Measurements from ENCODE around the gene RETN.
A peak's percentile ranks its signal among the peaks of the same experiment; 100 is the strongest.

RETN gene

GRCh38 chr19:7679771-7680605 is 11.1 kb downstream of the RETN start:
- CTCF ChIA-PET = interaction anchor here (0.8 to 3.3 kb wide), 21 partner anchors 9 to 262 kb away, joined by 3 to 49 read pairs (median 4); partner anchors contain the start of genes FCER2 and PCP2
- WGBS (ENCODE audit: insufficient coverage) = 65% methylated on average over 17 of the region's 22 CpGs

GRCh38 chr19:7680606-7681339 is 11.9 kb downstream of the RETN start, which contains the start of gene TRAPPC5:
Gene TRAPPC5 (plus strand): TSS chr19:7680833. CDS start chr19:7682254, 1,421 bp downstream.
- Histone ChIP-seq H3K4me1 (ENCODE audit: control extremely low read depth in 1 of 4, control insufficient read depth in 4 of 4, insufficient read depth in 4 of 4, low read length in 3 of 4) (peaks cover 0 to 56% (median 51%) of the 10 kb centered on the region in 4 experiments), H3K27me3 (replicated peaks in 2 of 5; ENCODE audit: control insufficient read depth in 4 of 5, insufficient read depth in 5 of 5, low read length in 4 of 5) (no peaks in the 10 kb centered on the region), H3K9me3 (ENCODE audit: control extremely low read depth in 1 of 5, control insufficient read depth in 4 of 5, insufficient read depth in 2 of 5, low read depth in 1 of 5, low read length in 4 of 5) (no peaks in the 10 kb centered on the region), H3K36me3 (ENCODE audit: control insufficient read depth in 4 of 4, insufficient read depth in 4 of 4, low read length in 3 of 4) (peaks cover 0 to 24% (median 11%) of the 10 kb centered on the region in 4 experiments), H3K4me3 (ENCODE audit: control insufficient read depth in 1 of 7, extremely low read depth in 1 of 7, insufficient read depth in 4 of 7, low read depth in 2 of 7, low read length in 6 of 7) (peak within 1 kb of the TSS; percentile 56 to 98 (median 87)), H3K27ac (ENCODE audit: insufficient read depth in 1 of 2, low read depth in 1 of 2, low read length in 2 of 2, poor library complexity in 1 of 2, severe bottlenecking in 2 of 2) (peak within 1 kb of the TSS; percentile 54 to 87)
- DNase-seq = peak; percentile 84 to 91 (median 91)
- CTCF ChIA-PET = interaction anchor here (0.6 to 3.3 kb wide), 32 partner anchors 10 to 261 kb away, joined by 3 to 49 read pairs (median 4); partner anchors contain the start of genes FCER2, PCP2, PET100 and STXBP2
- 0% methylated on average over 65 of the region's 79 CpGs for WGBS (ENCODE audit: insufficient coverage)
- POLR2A ChIA-PET = interaction anchor here (0.6 to 1.7 kb wide), 6 partner anchors 11 to 374 kb away, joined by 3 to 4 read pairs (median 3); partner anchors contain the start of gene PCP2

More at GRCh38 chr19:7679771-7680605, 11.1 kb downstream of the RETN start:
- Histone ChIP-seq H3K27me3 (replicated peaks in 2 of 5; ENCODE audit: control insufficient read depth in 4 of 5, insufficient read depth in 5 of 5, low read length in 4 of 5) (no peaks in the 10 kb centered on the region), H3K4me1 (ENCODE audit: control extremely low read depth in 1 of 4, control insufficient read depth in 4 of 4, insufficient read depth in 4 of 4, low read length in 3 of 4) (peaks cover 0 to 56% (median 51%) of the 10 kb centered on the region in 4 experiments), H3K27ac (ENCODE audit: insufficient read depth in 1 of 2, low read depth in 1 of 2, low read length in 2 of 2, poor library complexity in 1 of 2, severe bottlenecking in 2 of 2) (no peak overlapping the region), H3K36me3 (ENCODE audit: control insufficient read depth in 4 of 4, insufficient read depth in 4 of 4, low read length in 3 of 4) (peaks cover 0 to 19% (median 9%) of the 10 kb centered on the region in 4 experiments), H3K9me3 (ENCODE audit: control extremely low read depth in 1 of 5, control insufficient read depth in 4 of 5, insufficient read depth in 2 of 5, low read depth in 1 of 5, low read length in 4 of 5) (no peaks in the 10 kb centered on the region), H3K4me3 (ENCODE audit: control insufficient read depth in 1 of 7, extremely low read depth in 1 of 7, insufficient read depth in 4 of 7, low read depth in 2 of 7, low read length in 6 of 7) (peak overlapping the region in 6 of 7 experiments; percentile 44 to 98 (median 90))
- POLR2A ChIA-PET = interaction anchor here (1.1 to 1.7 kb wide), 3 partner anchors 10 to 115 kb away, joined by 3 to 4 read pairs (median 3); no protein-coding TSS in a partner anchor
- DNase-seq = no peak

GRCh38 chr19:7681340-7682174 is 12.7 kb downstream of the RETN start:
- POLR2A ChIA-PET = interaction anchor here (0.6 to 1.7 kb wide), 5 partner anchors 12 to 373 kb away, joined by 3 to 4 read pairs (median 3); no protein-coding TSS in a partner anchor
- no peaks in the 10 kb centered on the region for H3K9me3 ChIP-seq (ENCODE audit: control extremely low read depth in 1 of 5, control insufficient read depth in 4 of 5, insufficient read depth in 2 of 5, low read depth in 1 of 5, low read length in 4 of 5)
- peaks cover 0 to 51% (median 46%) of the 10 kb centered on the region in 4 experiments for H3K4me1 ChIP-seq (ENCODE audit: control extremely low read depth in 1 of 4, control insufficient read depth in 4 of 4, insufficient read depth in 4 of 4, low read length in 3 of 4)
- no peaks in the 10 kb centered on the region for H3K27me3 ChIP-seq (replicated peaks in 2 of 5; ENCODE audit: control insufficient read depth in 4 of 5, insufficient read depth in 5 of 5, low read length in 4 of 5)
- DNase-seq = peak; percentile 91 to 95 (median 94)
- WGBS (ENCODE audit: insufficient coverage) = 4% methylated on average over 36 of the region's 43 CpGs
- H3K36me3 ChIP-seq (ENCODE audit: control insufficient read depth in 4 of 4, insufficient read depth in 4 of 4, low read length in 3 of 4) = peaks cover 0 to 24% (median 11%) of the 10 kb centered on the region in 4 experiments
- CTCF ChIA-PET = interaction anchor here (0.6 to 3.3 kb wide), 32 partner anchors 11 to 260 kb away, joined by 3 to 49 read pairs (median 4); partner anchors contain the start of genes FCER2, PCP2, PET100 and STXBP2
- peak overlapping the region; percentile 54 to 87 for H3K27ac ChIP-seq (ENCODE audit: insufficient read depth in 1 of 2, low read depth in 1 of 2, low read length in 2 of 2, poor library complexity in 1 of 2, severe bottlenecking in 2 of 2)
- peak overlapping the region; percentile 56 to 98 (median 87) for H3K4me3 ChIP-seq (ENCODE audit: control insufficient read depth in 1 of 7, extremely low read depth in 1 of 7, insufficient read depth in 4 of 7, low read depth in 2 of 7, low read length in 6 of 7)

- H3K27ac ChIP-seq (ENCODE audit: insufficient read depth in 1 of 2, low read depth in 1 of 2, low read length in 2 of 2, poor library complexity in 1 of 2, severe bottlenecking in 2 of 2) = no peak overlapping the region
- ChIA-PET CTCF (interaction anchor here (2.9 to 3.3 kb wide), 2 partner anchors 114 to 117 kb away, joined by 18 to 49 read pairs; no protein-coding TSS in a partner anchor), POLR2A (no interaction called here)
- H3K4me3 ChIP-seq (ENCODE audit: control insufficient read depth in 1 of 7, extremely low read depth in 1 of 7, insufficient read depth in 4 of 7, low read depth in 2 of 7, low read length in 6 of 7) = peak overlapping the region in 5 of 7 experiments; percentile 81 to 98 (median 93)
- H3K4me1 ChIP-seq (ENCODE audit: control extremely low read depth in 1 of 4, control insufficient read depth in 4 of 4, insufficient read depth in 4 of 4, low read length in 3 of 4) = peaks cover 0 to 44% (median 39%) of the 10 kb centered on the region in 4 experiments
- H3K9me3 ChIP-seq (ENCODE audit: control extremely low read depth in 1 of 5, control insufficient read depth in 4 of 5, insufficient read depth in 2 of 5, low read depth in 1 of 5, low read length in 4 of 5) = no peaks in the 10 kb centered on the region
- no peaks in the 10 kb centered on the region for H3K27me3 ChIP-seq (replicated peaks in 2 of 5; ENCODE audit: control insufficient read depth in 4 of 5, insufficient read depth in 5 of 5, low read length in 4 of 5)
- no peak for DNase-seq
- WGBS (ENCODE audit: insufficient coverage) = 90% methylated on average over 73 of the region's 74 CpGs
- peaks cover 0 to 24% (median 11%) of the 10 kb centered on the region in 4 experiments for H3K36me3 ChIP-seq (ENCODE audit: control insufficient read depth in 4 of 4, insufficient read depth in 4 of 4, low read length in 3 of 4)
Observed at GRCh38 chr19:7682175-7682855, 13.5 kb downstream of the RETN start.

GRCh38 chr19:7685546-7686445 is 16.9 kb downstream of the RETN start:
- WGBS (ENCODE audit: insufficient coverage) = 95% methylated on average over 14 of the region's 19 CpGs
- Histone ChIP-seq H3K36me3 (ENCODE audit: control insufficient read depth in 4 of 4, insufficient read depth in 4 of 4, low read length in 3 of 4) (peaks cover 0 to 24% (median 11%) of the 10 kb centered on the region in 4 experiments), H3K27me3 (replicated peaks in 2 of 5; ENCODE audit: control insufficient read depth in 4 of 5, insufficient read depth in 5 of 5, low read length in 4 of 5) (peaks cover 0 to 3% (median 0%) of the 10 kb centered on the region in 5 experiments), H3K9me3 (ENCODE audit: control extremely low read depth in 1 of 5, control insufficient read depth in 4 of 5, insufficient read depth in 2 of 5, low read depth in 1 of 5, low read length in 4 of 5) (no peaks in the 10 kb centered on the region), H3K4me3 (ENCODE audit: control insufficient read depth in 1 of 7, extremely low read depth in 1 of 7, insufficient read depth in 4 of 7, low read depth in 2 of 7, low read length in 6 of 7) (no peak overlapping the region), H3K4me1 (ENCODE audit: control extremely low read depth in 1 of 4, control insufficient read depth in 4 of 4, insufficient read depth in 4 of 4, low read length in 3 of 4) (peaks cover 0 to 18% (median 15%) of the 10 kb centered on the region in 4 experiments), H3K27ac (ENCODE audit: insufficient read depth in 1 of 2, low read depth in 1 of 2, low read length in 2 of 2, poor library complexity in 1 of 2, severe bottlenecking in 2 of 2) (no peak overlapping the region)
- ChIA-PET POLR2A (no interaction called here), CTCF (interaction anchor here (0.9 to 2.3 kb wide), 4 partner anchors 19 to 114 kb away, joined by 3 to 12 read pairs (median 4); no protein-coding TSS in a partner anchor)
- DNase-seq = no peak

All from common myeloid progenitor, CD34-positive (primary cell).